Measurements from ENCODE around the gene DGKH. TPM values are rescaled to one million over a fixed set of nuclear protein-coding genes. Genes with fewer than 3 reads are reported as not detected.

DGKH gene
- total RNA-seq, 2 experiments from 2014 or later, result 6.0 TPM

DNA sequence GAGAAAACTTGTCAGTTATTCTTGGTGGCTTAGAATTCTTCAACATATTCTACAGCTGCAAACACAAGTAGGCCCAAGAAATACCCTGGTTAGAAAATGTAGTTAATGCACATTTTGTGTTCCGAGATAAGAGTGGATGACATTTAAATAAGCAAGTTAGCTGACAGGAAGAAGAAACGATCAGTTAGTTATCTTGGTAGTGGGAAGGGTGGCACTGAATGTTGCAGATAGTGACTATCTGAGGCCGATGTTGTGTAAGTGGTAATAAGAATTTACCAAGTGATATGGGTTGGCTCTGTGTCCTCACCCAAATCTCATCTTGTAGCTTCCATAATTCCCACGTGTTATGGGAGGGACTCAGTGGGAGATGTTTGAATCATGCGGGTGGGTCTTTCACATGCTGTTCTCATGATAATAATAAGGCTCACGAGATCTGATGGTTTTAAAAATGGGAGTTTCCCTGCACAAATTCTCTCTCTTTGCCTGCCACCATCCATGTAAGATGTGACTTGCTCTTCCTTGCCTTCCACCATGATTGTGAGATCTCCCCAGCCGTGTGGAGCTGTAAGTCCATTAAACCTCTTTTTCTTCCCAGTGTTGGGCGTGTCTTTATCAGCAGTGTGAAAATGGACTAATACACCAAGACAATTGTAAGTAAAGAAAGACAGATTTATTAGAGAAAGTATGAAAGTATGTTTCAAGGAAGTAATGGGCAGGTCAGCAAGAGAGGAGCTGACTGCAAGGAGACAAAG is 212.6 kb downstream of the DGKH start:
- ATAC-seq (ENCODE audit: poor library complexity), result no peak
- Histone ChIP-seq H3K4me3 (ENCODE audit: low read length) (no peak overlapping the region), H3K27ac (ENCODE audit: low read depth in 1 of 2, low read length in 2 of 2) (no peak overlapping the region), H3K36me3 (ENCODE audit: insufficient read depth, low read length) (no peaks in the 10 kb centered on the region), H3K4me1 (ENCODE audit: insufficient read depth, low read length) (no peaks in the 10 kb centered on the region), H3K9me3 (ENCODE audit: control insufficient read depth in 1 of 2, insufficient read depth in 1 of 2, low read length in 2 of 2) (no peaks in the 10 kb centered on the region), H3K27me3 (ENCODE audit: control insufficient read depth in 1 of 2, insufficient read depth in 2 of 2, low read length in 2 of 2) (no peaks in the 10 kb centered on the region)
- Mint-ChIP-seq H3K4me3 (no peak overlapping the region), H3K4me1 (ENCODE audit: low read depth) (peaks cover 9% of the 10 kb centered on the region), H3K27me3 (peaks cover 5% of the 10 kb centered on the region), H3K36me3 (ENCODE audit: low read depth) (no peaks in the 10 kb centered on the region), H3K9me3 (no peaks in the 10 kb centered on the region), H3K27ac (no peak overlapping the region)
- DNase-seq, result no peak
- ChIA-PET POLR2A (no interaction called here), CTCF (no interaction called here)
- intact Hi-C loops (cut with DNase I, micrococcal nuclease), result no loop called here
- TF ChIP-seq CTCF (IDR thresholded peaks at IDR 0.05), result no peak

DNA sequence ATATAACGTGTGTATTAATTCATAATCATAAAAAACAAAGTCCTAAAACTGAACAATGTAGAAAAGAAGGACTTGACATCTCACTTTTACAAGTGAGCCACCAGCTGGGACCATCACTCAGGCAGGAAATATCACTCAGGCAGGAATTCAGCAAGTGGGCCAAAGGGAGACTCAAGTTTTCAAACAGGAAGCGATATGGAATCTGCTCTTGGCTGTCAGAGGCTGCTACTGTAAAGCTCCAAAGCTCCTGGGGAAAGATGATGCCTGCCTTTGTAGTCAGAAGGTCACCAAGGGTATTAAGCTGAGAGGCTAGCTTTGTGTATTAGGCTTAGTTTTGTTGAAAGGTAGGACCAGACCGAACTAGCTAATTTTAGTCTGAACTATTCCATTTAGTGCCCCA is 218.0 kb downstream of the DGKH start:
- intact Hi-C loops (cut with DNase I, micrococcal nuclease), result no loop called here
- no peak overlapping the region for H3K4me3 ChIP-seq (ENCODE audit: low read length)
- no peaks in the 10 kb centered on the region for H3K27me3 ChIP-seq (ENCODE audit: control insufficient read depth in 1 of 2, insufficient read depth in 2 of 2, low read length in 2 of 2)
- DNase-seq (no peak), ATAC-seq (ENCODE audit: poor library complexity) (no peak)
- H3K27ac ChIP-seq (ENCODE audit: low read depth in 1 of 2, low read length in 2 of 2), result no peak overlapping the region
- Mint-ChIP-seq H3K9me3 (no peaks in the 10 kb centered on the region), H3K4me1 (ENCODE audit: low read depth) (peaks cover 10% of the 10 kb centered on the region), H3K36me3 (ENCODE audit: low read depth) (peaks cover 5% of the 10 kb centered on the region), H3K27ac (no peak overlapping the region), H3K27me3 (no peaks in the 10 kb centered on the region), H3K4me3 (no peak overlapping the region)
- H3K9me3 ChIP-seq (ENCODE audit: control insufficient read depth in 1 of 2, insufficient read depth in 1 of 2, low read length in 2 of 2), result no peaks in the 10 kb centered on the region
- H3K4me1 ChIP-seq (ENCODE audit: insufficient read depth, low read length), result peaks cover 7% of the 10 kb centered on the region
- no peak for TF ChIP-seq CTCF (IDR thresholded peaks at IDR 0.05)
- no peaks in the 10 kb centered on the region for H3K36me3 ChIP-seq (ENCODE audit: insufficient read depth, low read length)
- CTCF ChIA-PET, result no interaction called here
- POLR2A ChIA-PET, result no interaction called here

DNA sequence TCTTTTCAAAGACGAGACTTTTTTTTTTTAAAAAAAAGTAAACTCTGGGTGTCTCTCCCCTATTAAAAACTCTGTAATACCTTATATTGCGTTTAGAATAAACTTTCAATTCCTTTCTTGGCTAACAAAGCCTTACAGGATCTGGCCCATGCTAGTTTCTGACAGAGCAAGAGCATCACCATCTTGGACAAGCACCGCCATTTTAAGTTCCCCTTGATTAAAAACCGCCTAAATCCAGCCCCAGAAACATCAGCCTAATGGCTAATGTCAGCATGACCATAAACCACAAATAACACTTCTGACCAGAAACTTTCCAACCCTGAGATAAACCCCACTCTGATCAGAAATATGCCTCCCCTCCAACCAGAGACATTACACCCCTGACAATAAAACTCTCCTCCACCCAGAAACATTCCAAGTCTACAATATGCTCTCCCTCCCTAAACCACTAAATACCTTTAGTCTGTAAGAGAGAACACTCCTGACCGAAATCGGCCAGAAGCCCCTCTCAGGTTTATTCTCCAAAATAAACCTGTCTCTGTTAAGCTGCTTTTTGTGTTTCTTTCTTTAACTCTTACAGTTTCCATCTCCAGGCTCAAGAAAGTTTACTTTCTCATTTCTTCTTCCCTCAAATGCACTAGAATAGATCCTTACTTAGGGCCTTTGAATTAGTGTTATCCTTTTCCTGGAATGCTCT is 221.9 kb downstream of the DGKH start:
- TF ChIP-seq CTCF (IDR thresholded peaks at IDR 0.05), result no peak
- Histone ChIP-seq H3K27ac (ENCODE audit: low read depth in 1 of 2, low read length in 2 of 2) (no peak overlapping the region), H3K36me3 (ENCODE audit: insufficient read depth, low read length) (no peaks in the 10 kb centered on the region), H3K27me3 (ENCODE audit: control insufficient read depth in 1 of 2, insufficient read depth in 2 of 2, low read length in 2 of 2) (no peaks in the 10 kb centered on the region), H3K9me3 (ENCODE audit: control insufficient read depth in 1 of 2, insufficient read depth in 1 of 2, low read length in 2 of 2) (no peaks in the 10 kb centered on the region), H3K4me3 (ENCODE audit: low read length) (no peak overlapping the region), H3K4me1 (ENCODE audit: insufficient read depth, low read length) (peaks cover 28% of the 10 kb centered on the region)
- CTCF ChIA-PET, result no interaction called here
- Mint-ChIP-seq H3K9me3 (no peaks in the 10 kb centered on the region), H3K4me1 (ENCODE audit: low read depth) (peaks cover 44% of the 10 kb centered on the region), H3K4me3 (peak overlapping the region; percentile 99), H3K36me3 (ENCODE audit: low read depth) (peaks cover 18% of the 10 kb centered on the region), H3K27ac (no peak overlapping the region), H3K27me3 (no peaks in the 10 kb centered on the region)
- POLR2A ChIA-PET, result interaction anchor here (1.0 kb wide), 1 partner anchor 228 kb away, joined by 3 read pairs; no protein-coding TSS in a partner anchor
- DNase-seq (no peak), ATAC-seq (ENCODE audit: poor library complexity) (no peak)
- intact Hi-C loops (cut with DNase I, micrococcal nuclease), result loop anchor here (1.0 to 10.0 kb wide), 8 partner anchors 45 to 1256 kb away; partner anchors contain the start of genes ELF1 (in 1 of the 2), MTRF1 (in 1 of the 2), VWA8 (in 1 of the 2) and WBP4 (in 1 of the 2)
